ENCODE data around the gene RANBP9.

DNA sequence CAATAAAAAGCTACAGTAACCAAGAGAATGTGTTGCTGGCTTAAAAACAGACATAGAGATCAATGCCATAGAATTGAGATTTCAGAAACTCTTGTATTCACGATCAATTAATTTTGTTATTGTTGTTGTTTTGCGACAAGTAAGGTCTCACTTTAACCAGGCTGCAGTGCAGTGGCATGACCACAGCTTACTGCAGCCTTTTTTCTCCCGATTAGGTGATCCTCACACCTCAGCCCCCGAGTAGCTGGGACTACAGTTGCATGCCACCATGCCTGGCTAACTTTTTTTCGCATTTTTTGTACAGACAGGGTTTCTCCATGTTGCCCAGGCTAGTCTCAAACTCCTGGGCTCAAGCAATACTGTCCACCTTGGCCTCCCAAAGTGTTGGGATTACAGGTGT, 42.2 kb downstream of the RANBP9 start:
- TF ChIP-seq CTCF (IDR thresholded peaks at IDR 0.05; ENCODE audit: low read depth, low read length, poor library complexity, severe bottlenecking) (no peak), EZH2phosphoT487 (IDR thresholded peaks at IDR 0.05; ENCODE audit: borderline replicate concordance, low read length) (no peak)

Data from DOHH2 (cell line).